HepG2 (cell line): Measurements from ENCODE around the gene RASAL3. TPM values are rescaled to one million over a fixed set of nuclear protein-coding genes. Genes with fewer than 3 reads are reported as not detected.

ENCODE experiments used
- BHLHE40 ChIP-seq: IDR thresholded peaks from 2 replicates; pipeline ENCODE4 v1.6.1; 2011; ENCODE audit warnings: low read length, improper control_type of control experiment
- GFI1 ChIP-seq: sonication (generic); formaldehyde crosslinking; IDR thresholded peaks from 2 replicates; pipeline ENCODE4 v1.5.0; 2020; ENCODE audit warnings: missing genetic modification reagents, mild to moderate bottlenecking, borderline replicate concordance
- MAFG ChIP-seq: sonication (generic); formaldehyde crosslinking; IDR thresholded peaks from 2 replicates; pipeline ENCODE4 v1.5.1; 2020; ENCODE audit warnings: mild to moderate bottlenecking, missing genetic modification reagents
- NFAT5 ChIP-seq: sonication (generic); formaldehyde crosslinking; IDR thresholded peaks from 2 replicates; pipeline ENCODE4 v1.4.0; 2020; ENCODE audit warnings: missing genetic modification reagents
- ZFP90 ChIP-seq: sonication (generic); formaldehyde crosslinking; IDR thresholded peaks from 2 replicates; pipeline ENCODE4 v1.8.0; 2022; ENCODE audit warnings: missing genetic modification reagents, mild to moderate bottlenecking, inconsistent platforms, borderline replicate concordance
- ZNF17 ChIP-seq: sonication (generic); formaldehyde crosslinking; IDR thresholded peaks from 2 replicates; pipeline ENCODE4 v1.5.0; 2020; ENCODE audit warnings: mild to moderate bottlenecking, missing genetic modification reagents
- ZNF225 ChIP-seq: sonication (generic); formaldehyde crosslinking; IDR thresholded peaks from 2 replicates; pipeline ENCODE4 v1.4.0; 2020; ENCODE audit warnings: mild to moderate bottlenecking, missing genetic modification reagents
- ZNF547 ChIP-seq: sonication (generic); formaldehyde crosslinking; IDR thresholded peaks from 2 replicates; pipeline ENCODE4 v1.5.1; 2020; ENCODE audit warnings: mild to moderate bottlenecking, missing genetic modification reagents
- ZNF7 ChIP-seq: IDR thresholded peaks from 2 replicates; pipeline ENCODE4 v1.6.1; 2016; ENCODE audit warnings: missing biosample characterization, missing genetic modification reagents
- ZNF772 ChIP-seq: sonication (generic); formaldehyde crosslinking; IDR thresholded peaks from 2 replicates; pipeline ENCODE4 v1.5.0; 2020; ENCODE audit warnings: mild to moderate bottlenecking, missing genetic modification reagents
- ZSCAN12 ChIP-seq: sonication (generic); formaldehyde crosslinking; IDR thresholded peaks from 2 replicates; pipeline ENCODE4 v1.9.0; 2021; ENCODE audit warnings: mild to moderate bottlenecking, missing genetic modification reagents
- polyA plus RNA-seq, 8 experiments: library from polyadenylated mRNA; depleted of rRNA in 3 of 8; stranded (reverse) in 7 of 8; unstranded in 1 of 8; fragments of >200 nt; fragmentation: Illumina TruSeq in 4 of 8; extraction: Trizol in 4 of 8; gene quantifications; 2 replicates each; pipeline versions ENCODE4 v1.2.1 to v1.2.3, GENCODE V29; 2011 to 2016; ENCODE audit warnings: low read depth in 4 of 8, missing spikeins in 1 of 8, mixed read lengths in 1 of 8; ENCODE audit not compliant: insufficient read depth in 1 of 8
- total RNA-seq, 5 experiments: library from RNA; depleted of rRNA; stranded (reverse); fragments of >200 nt; fragmentation: Illumina TruSeq; extraction: Trizol; gene quantifications; 2 replicates each; pipeline ENCODE4 v1.2.3, GENCODE V29; 2016; ENCODE audit warnings: low read depth in 1 of 5
- TF ChIP-seq, protein P1 (sequence below): sonication (generic); formaldehyde crosslinking; IDR thresholded peaks from 2 replicates; pipeline ENCODE4 v1.4.0; 2020; ENCODE audit warnings: missing genetic modification reagents
- TF ChIP-seq, protein P2 (sequence below): sonication (generic); formaldehyde crosslinking; IDR thresholded peaks from 2 replicates; pipeline ENCODE4 v1.4.0; 2020; ENCODE audit warnings: mild to moderate bottlenecking, missing genetic modification reagents
- TF ChIP-seq, protein P3 (sequence below): sonication (generic); formaldehyde crosslinking; IDR thresholded peaks from 2 replicates; pipeline ENCODE4 v1.5.0; 2020; ENCODE audit warnings: mild to moderate bottlenecking, missing genetic modification reagents, borderline replicate concordance

The RASAL3 gene
- total and polyA plus RNA-seq, 2 of the 13 experiments (the other 11 are each of a cell fraction or from before 2014, with no cell fraction given) = not detected

GRCh38 chr19:15432018-15432494, 32.3 kb downstream of the RASAL3 start (continued):
- TF ChIP-seq, protein P1, sequence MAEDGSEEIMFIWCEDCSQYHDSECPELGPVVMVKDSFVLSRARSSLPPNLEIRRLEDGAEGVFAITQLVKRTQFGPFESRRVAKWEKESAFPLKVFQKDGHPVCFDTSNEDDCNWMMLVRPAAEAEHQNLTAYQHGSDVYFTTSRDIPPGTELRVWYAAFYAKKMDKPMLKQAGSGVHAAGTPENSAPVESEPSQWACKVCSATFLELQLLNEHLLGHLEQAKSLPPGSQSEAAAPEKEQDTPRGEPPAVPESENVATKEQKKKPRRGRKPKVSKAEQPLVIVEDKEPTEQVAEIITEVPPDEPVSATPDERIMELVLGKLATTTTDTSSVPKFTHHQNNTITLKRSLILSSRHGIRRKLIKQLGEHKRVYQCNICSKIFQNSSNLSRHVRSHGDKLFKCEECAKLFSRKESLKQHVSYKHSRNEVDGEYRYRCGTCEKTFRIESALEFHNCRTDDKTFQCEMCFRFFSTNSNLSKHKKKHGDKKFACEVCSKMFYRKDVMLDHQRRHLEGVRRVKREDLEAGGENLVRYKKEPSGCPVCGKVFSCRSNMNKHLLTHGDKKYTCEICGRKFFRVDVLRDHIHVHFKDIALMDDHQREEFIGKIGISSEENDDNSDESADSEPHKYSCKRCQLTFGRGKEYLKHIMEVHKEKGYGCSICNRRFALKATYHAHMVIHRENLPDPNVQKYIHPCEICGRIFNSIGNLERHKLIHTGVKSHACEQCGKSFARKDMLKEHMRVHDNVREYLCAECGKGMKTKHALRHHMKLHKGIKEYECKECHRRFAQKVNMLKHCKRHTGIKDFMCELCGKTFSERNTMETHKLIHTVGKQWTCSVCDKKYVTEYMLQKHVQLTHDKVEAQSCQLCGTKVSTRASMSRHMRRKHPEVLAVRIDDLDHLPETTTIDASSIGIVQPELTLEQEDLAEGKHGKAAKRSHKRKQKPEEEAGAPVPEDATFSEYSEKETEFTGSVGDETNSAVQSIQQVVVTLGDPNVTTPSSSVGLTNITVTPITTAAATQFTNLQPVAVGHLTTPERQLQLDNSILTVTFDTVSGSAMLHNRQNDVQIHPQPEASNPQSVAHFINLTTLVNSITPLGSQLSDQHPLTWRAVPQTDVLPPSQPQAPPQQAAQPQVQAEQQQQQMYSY = no peak
- TF ChIP-seq, protein P2, sequence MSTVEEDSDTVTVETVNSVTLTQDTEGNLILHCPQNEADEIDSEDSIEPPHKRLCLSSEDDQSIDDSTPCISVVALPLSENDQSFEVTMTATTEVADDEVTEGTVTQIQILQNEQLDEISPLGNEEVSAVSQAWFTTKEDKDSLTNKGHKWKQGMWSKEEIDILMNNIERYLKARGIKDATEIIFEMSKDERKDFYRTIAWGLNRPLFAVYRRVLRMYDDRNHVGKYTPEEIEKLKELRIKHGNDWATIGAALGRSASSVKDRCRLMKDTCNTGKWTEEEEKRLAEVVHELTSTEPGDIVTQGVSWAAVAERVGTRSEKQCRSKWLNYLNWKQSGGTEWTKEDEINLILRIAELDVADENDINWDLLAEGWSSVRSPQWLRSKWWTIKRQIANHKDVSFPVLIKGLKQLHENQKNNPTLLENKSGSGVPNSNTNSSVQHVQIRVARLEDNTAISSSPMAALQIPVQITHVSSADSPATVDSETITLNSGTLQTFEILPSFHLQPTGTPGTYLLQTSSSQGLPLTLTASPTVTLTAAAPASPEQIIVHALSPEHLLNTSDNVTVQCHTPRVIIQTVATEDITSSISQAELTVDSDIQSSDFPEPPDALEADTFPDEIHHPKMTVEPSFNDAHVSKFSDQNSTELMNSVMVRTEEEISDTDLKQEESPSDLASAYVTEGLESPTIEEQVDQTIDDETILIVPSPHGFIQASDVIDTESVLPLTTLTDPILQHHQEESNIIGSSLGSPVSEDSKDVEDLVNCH (CRISPR knock-in tag) = no peak
- TF ChIP-seq ZNF17 (CRISPR knock-in tag) (no peak), NFAT5 (CRISPR knock-in tag) (0 out of 2 replicates have a peak, but pooled peaks have one; percentile 47), ZSCAN12 (CRISPR knock-in tag) (no peak), ZNF547 (CRISPR knock-in tag) (no peak), ZNF772 (0 out of 2 replicates have a peak, but pooled peaks have one; percentile 40), GFI1 (no peak), ZNF225 (CRISPR knock-in tag) (peak; percentile 31; the same call in 1 of the 2 replicates), ZNF7 (CRISPR knock-in tag) (no peak), ZFP90 (CRISPR knock-in tag) (0 out of 2 replicates have a peak, but pooled peaks have one; percentile 34), MAFG (CRISPR knock-in tag) (no peak), BHLHE40 (no peak)
- TF ChIP-seq, protein P3, sequence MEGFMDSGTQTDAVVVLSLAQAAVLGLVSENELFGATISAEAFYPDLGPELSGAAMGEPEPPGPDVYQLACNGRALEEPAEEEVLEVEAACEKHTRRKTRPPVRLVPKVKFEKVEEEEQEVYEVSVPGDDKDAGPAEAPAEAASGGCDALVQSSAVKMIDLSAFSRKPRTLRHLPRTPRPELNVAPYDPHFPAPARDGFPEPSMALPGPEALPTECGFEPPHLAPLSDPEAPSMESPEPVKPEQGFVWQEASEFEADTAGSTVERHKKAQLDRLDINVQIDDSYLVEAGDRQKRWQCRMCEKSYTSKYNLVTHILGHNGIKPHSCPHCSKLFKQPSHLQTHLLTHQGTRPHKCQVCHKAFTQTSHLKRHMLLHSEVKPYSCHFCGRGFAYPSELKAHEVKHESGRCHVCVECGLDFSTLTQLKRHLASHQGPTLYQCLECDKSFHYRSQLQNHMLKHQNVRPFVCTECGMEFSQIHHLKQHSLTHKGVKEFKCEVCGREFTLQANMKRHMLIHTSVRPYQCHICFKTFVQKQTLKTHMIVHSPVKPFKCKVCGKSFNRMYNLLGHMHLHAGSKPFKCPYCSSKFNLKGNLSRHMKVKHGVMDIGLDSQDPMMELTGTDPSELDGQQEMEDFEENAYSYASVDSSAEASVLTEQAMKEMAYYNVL (CRISPR knock-in tag) = no peak
